Measurements from ENCODE around the gene ARL15.

Gene ARL15

DNA sequence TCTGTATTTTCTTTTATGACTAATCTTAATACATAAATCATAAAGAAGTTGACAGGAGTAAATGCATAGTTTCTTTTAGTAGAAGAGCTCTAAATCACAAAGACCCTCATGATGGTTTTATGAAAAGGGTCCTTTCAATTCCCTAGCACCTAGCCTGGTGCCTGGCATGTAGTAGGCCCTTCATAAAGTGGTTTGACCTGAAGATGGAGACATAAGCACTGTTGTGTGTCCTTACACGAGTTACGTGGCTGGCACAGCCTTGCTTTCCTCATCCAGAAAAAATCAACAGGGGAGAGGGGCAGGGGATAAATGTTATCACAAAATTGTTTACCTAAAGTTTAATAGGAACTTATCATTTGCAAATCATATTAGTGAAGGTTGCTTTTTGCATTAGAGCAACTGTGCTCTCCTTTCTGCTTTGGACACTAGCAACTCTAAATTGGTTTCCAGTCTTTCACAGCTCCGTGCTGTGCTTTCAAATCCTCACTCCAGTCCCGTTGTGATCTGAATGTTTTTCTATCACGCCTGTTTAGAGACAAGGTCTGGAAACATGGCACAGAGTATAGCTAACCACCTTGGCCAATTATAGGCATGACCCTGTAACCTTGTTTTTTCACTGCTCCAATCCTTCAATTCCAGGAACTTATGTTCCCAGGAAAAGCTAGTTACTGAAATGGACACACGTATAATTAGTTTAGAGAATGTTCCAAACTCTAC is 55.7 kb downstream of the ARL15 start:
- no peak for DNase-seq (ENCODE audit: extremely low read depth in 1 of 2, low read depth in 1 of 2)

DNA sequence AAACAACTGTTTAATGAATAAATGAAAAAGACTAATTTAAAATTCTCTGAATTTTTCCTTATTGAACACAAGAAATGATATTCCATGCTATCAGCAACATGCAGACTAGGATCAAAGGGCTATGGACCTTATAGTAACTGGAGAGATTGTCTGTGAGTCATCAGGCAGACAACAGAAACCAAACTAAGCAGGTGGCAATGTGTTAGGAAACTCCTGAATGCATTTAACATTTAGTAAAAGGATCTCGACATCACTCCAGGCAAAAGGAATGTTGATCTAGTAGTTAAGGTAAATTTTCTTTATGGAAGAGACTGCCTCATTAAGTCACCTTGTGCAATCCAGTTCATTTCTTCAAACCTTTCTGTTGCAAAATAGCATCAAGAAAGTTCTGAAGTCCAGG is 58.4 kb downstream of the ARL15 start:
- no peak for DNase-seq (ENCODE audit: extremely low read depth in 1 of 2, low read depth in 1 of 2)

DNA sequence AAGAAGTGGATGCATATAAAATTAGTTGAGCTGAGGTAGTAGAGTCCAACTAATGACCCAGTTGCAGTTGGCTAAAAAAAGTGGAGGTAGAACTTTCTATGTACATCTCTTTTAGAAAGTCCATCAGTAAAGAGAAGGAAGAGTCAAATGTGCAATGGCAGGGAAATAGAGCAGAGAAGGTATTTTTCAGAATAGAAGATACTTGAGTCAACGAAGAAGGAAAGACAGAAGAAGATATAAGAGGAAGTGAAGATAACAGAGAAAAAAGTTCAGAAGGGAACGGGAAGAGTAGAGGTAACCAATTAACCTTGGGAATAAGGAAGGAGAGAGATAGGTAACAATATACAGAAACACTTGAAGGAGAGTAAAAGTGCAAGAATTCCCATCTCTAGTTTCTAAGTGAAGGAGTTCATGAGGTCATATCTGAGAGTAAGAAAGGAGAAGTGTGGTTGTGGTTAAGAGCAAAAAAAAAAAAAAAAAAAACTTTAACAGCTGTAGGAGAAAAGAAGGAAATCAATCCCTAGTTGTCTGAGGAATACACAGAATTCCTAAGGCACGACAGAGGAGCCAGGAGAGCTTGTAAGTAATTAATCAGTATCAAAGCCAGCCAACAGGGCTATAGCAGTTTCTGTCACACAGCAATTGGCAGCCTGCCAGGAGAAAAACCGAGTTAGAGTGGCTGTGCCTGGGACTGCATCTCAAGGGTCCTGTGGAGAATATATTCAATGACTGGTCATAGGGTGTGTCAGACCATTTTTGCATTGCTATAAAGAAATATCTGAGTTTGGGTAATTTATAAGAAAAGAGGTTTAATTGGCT is 61.0 kb downstream of the ARL15 start:
- DNase-seq (ENCODE audit: extremely low read depth in 1 of 2, low read depth in 1 of 2): no peak

DNA sequence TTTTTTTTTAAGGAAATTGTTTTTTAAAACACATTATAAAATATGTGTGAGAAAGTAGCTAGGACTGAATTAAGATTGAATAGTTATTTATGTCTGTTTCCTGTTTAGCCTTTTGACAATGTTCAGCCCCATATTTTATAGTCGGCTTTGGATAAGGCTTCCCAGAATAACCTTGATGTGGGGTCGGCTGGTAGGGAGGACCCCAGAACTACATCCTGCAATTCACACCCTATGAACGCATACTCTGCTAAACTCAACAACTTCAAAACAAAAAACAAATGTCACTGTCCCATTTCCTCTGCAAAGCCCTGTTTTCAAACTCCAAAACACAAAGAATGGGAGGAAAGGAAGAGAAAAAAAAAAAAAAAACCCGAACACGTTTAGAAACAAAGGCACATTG is 63.1 kb downstream of the ARL15 start:
- DNase-seq (ENCODE audit: extremely low read depth in 1 of 2, low read depth in 1 of 2): no peak

DNA sequence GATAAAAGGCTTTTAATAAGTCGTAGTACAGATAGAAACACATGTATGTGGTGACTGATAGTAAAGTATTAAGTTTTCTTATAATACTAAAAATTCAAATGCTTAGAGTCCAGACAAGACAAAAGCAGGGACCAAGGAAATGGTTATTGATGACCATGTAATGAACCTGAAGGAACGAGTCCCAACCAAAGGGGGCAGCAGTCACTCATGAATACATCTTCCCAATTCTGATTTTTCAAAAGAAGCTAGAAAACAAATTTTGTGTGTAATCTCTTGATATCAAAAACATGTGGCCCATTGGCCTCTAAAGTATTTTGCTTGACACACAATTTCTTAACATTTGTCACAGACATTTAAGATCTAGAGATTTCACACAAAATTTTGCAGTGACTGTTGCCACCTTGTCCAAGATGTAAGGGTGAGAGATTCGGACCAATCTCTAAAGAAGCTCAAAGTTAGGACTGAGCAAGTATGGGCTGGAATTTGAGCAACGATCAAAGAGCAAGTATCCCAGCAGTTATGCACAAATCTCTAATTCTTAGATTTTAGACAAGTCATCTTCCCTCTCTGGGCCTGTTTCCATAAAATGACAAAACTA is 66.8 kb downstream of the ARL15 start:
- DNase-seq (ENCODE audit: extremely low read depth in 1 of 2, low read depth in 1 of 2): no peak

DNA sequence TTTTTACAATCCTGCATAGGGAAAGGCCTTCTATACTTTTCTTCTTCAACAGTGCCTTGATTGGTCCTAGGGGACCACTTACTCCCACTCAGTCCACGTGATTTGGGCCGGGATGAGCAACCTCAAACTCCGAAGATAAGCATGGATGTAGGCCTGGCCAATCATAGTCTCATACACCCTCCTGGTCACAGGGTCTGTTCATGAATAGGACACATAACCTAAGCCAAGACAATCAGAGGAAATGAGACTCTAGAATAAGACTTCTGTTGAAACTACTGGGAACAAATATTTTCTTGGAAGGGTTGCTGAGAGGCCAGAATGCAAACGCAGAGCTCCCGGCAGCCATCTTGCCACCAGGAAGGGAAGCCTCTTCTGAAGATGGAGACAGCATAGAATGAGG is 68.1 kb downstream of the ARL15 start:
- no peak for DNase-seq (ENCODE audit: extremely low read depth in 1 of 2, low read depth in 1 of 2)

DNA sequence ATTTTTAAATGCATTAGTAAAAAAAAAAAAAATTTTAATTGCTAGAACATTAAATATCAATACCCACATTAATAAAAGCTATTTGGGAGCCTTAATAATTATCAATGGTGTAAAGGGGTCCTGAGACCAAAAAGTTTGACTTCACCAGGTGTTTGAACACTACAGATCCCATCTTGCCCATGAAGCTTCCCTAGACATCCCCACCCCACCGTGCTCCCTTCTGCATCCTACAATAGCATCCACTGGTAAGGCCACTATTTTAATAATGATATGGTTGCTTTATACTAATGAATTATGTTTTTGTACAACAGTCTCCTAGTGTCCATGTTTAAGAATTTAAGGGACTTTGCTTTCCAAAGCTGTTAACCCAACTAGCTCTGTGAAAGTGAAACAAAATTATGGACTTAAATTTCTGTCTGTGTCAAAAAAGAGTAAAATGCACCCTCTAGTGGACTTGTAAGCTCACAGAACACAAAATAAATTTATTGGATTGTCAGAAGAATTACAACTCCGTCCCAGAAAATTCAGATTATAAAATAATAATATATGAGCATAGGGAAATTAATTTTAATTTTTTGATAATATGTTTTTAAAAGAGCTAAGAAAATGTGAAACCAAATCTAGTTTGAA is 76.0 kb downstream of the ARL15 start:
- no peak for DNase-seq (ENCODE audit: extremely low read depth in 1 of 2, low read depth in 1 of 2)

DNA sequence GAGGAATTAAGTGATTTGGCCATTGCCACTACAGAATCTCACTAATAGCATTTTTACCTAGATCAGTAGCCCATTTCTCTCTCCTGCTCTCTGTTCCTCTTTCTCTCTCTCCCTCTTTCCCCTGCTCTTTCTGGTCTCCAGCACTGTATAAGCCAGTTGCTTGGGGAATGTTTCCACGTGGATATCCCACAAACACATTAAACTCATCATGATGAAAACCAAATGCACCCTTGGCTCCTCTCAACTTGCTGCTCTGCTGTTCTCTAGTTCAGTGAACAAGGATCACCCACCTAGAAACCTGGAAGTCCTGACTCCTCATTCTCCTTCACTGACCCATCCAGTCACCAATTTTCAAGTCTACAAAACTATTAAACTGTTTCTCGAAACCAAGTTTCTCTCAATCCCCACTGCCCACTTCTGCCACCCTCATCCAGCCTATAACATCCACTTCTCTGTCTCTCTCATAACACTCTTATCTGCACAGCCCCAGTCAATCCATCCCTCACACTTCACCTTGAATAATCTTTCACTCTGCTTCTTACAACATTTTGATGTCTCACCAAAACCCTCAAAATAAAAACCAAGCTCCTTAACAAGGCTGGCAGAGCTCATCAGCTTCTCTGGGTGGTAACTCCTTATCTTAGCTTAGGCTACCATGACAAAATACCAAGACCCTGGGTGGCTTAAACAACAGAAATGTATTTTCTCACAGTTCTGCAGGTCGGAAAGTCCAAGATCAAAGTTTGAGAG is 79.3 kb downstream of the ARL15 start:
- DNase-seq (ENCODE audit: extremely low read depth in 1 of 2, low read depth in 1 of 2): no peak

DNA sequence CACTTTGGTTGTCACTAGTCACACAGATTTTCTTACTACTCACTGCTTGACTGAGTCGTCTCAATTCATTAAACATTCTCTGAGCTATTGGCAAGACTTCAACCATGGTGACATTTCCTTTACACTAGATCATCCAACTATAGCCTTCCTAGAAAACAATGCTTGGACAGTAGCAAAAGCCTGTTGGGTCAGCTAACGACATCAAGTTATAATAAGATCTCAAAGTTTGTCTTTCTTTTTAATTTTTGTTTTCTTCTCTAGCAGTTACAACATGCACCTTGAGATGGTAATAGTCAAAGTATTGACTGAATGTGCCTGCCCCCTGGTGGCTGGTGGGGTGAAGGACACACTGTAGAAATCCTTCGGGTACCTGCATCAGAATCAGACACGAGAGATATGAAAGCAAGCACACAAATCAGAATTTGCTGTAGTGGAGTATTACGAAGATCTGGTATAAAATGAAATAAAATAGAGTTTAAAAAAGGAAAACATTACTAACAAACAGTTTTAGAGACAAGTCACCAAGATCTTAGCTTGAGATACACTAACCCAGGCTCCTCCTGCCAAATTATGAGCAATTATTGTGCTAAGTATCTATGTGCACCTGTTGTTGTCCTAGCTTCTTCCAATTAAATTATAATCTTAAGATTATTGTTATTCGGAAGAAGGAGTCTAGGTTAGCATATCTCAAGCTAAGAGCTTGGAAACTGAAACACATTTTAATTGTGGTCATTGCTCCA is 81.2 kb downstream of the ARL15 start:
- peak; percentile 10 to 60 for DNase-seq (ENCODE audit: extremely low read depth in 1 of 2, low read depth in 1 of 2)

DNA sequence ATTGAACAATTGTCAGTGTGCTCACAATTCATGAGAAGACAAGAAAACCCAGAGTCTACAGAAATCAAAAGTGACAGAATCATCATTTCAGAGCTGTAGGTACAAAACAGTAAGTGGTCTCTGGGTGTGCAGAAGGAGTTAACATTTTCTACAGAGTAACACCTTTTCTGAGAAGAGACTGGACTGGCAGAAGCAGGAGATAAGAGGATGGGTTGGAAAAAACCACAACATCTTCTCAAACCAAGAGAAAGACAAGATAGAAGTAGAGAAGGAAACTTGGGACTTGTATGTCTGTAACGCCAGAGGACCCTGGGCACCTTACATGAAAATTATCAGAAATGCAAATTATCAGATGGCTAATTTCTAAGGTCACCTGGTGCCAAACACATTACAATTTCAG is 82.6 kb downstream of the ARL15 start:
- DNase-seq (ENCODE audit: extremely low read depth in 1 of 2, low read depth in 1 of 2): no peak

DNA sequence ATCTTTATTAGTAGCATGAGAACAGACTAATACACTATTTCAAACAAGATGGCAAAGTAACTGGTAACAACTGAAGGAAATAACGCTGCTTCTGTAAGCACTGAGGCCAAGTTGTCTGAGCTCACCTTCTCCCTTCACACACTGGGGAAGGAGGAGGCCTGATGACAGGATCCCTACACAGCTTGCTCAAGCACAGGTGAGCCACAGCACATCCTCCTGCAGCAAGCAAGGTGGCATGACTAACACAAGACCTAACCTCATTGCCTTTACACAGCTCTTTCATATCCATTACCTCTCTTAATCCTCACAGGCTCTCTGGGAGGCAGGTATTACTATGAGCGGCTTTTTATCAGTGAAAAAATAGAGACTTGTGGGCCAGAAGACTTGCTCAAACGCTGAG is 83.3 kb downstream of the ARL15 start:
- DNase-seq (ENCODE audit: extremely low read depth in 1 of 2, low read depth in 1 of 2): no peak

DNA sequence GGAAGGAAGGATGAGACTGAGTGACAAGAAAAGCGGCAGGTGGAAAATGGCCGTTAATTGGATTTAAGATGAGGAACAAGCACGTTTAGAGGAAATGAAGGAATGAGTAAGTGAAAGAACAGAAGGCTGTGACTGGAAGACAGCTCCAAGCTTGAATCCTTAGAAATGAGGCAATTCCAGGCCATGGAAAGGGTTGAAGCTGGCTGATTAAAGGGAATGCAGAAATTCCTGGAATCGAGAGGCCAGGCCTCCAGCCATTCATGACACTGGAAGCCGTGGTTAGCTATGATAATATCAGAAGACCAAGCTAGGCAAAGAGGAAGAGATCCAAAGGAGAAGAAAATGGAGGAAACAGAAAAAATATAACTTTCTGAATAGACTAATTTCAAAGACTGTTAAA is 84.2 kb downstream of the ARL15 start:
- DNase-seq (ENCODE audit: extremely low read depth in 1 of 2, low read depth in 1 of 2): no peak

DNA sequence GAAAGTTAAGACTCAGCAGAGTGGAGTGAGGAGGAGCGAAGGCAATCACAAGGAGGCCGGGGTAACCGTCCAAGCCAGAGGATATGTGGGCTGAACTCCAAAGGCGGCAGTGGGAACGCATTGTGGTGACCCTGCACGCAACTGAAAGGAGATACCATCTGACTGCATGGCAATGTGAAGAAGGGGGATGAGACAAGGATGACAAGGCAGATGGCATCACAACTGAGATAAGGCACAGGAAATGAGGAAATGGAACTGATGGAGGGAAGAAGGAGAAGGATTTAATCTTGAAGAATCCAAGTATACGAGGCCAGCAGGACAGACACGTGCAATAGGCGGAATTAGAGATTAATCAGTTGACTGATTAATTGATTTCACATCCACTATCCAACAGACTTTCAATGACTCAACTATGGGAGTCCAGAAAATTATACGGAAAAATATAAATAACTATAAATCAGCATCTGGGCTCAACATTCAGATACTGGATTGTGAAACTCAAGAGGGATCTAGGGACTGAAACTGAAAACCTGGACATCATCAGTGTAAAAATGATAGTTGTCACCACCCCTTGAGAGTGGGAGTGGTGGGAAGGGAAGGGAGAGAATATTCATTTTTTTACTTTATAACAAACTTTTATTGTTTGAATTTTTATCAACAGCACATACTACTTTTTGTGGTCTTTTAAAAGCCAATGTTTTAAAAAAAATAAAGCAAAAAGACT is 86.1 kb downstream of the ARL15 start:
- DNase-seq (ENCODE audit: extremely low read depth in 1 of 2, low read depth in 1 of 2): no peak

DNA sequence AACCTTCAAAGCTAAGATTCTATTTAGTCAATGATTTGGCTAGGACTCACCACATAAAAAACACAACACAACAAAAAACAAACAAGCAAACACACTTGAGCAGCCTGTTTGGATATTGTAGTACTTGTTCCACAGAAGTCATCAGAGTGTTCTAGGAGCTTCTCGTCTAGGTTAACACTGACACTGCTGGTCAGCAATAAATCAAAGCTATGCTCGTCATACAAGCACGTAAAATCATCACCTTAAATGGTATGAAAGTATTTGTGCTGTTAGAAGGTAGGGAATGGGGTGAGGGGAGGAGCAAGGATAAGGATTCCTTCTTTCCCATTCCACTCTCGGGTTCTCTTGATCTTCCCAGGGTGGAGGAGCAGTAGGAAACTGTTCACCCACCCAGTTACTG is 88.0 kb downstream of the ARL15 start:
- no peak for DNase-seq (ENCODE audit: extremely low read depth in 1 of 2, low read depth in 1 of 2)

DNA sequence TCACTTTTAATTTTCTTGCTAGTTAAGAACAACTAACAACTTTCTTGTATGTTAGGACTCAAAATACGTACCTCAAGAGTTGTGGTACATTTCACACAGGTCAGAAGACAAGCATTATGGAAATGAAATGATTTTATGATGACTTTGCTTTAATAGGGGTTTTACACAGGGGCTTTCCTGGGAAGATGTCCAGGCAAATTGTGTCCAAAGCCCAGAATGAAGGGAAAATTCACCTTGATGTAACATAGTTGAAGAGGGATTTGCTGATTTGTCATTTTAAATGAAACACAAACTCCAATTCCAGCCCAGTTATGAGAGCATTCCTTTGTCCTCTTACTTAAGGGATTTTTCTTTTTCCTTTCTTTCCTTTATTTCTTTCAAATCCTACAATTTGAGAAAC is 89.2 kb downstream of the ARL15 start:
- DNase-seq (ENCODE audit: extremely low read depth in 1 of 2, low read depth in 1 of 2): no peak

DNA sequence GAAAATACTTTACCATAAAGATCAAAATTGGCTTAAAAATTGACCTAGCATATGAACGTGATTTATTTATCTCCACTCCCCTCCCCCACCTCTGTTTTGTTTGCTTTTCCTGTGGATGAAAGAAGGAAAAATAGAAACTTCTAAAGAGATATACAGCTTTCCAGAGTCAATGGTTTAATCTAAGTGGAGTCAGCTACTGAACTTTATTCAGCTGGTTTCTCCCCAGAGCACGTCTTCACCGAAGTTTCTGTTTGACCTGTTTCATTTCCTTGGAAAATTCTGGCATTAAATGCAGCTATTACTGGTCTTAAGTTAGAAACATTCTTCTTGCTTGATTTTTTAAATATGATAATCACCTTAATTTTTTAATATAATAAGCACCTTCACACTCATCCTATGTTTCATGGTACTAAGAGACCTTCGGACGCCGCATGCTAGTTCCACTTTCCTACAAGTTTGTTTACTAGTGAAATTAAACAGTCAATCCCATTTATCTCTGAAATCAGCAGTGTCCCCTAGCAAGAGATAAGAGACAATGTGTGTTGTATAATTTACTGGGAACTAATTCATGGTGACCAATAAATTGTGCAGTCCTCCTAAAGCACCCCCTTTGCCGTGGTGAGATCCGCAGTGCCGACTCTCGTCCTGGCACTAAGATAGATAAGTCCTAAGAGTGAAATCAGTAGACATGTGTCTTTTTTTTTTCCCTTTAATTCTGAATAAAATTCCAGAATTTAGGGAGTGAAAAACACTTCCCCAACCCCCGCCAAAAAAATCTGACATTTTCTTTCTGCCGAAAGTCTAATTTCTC is 89.9 kb downstream of the ARL15 start:
- no peak for DNase-seq (ENCODE audit: extremely low read depth in 1 of 2, low read depth in 1 of 2)

DNA sequence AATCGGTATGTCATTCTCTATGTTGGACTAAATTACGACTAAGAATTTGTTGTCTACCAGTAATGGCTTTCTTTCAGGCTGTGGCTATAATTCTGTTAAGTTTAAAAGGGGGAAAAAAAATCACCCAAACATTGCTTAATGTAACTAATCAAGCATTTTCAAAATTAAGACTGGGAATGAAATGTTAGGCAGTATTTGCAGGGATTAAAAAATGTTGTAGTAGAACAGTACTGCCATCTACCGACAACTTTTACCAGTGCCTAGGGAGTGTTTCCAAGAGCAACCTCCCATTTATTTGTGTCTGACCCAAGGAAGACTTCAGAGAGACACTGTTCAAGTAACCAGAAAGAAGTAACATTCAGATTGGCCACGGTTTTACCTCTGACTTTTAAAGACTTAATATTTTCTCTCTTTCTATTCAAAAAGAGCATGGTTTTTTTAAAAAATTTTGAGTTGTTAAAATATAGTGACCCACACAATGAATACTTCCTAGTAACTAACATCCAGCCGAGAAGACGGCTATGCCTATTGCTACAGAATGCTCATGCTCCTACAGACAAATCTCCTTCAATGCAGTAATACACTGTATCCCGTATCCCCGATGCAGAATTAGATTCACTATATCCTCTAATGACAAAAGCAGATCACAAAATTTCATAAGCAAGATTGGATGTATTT is 92.4 kb downstream of the ARL15 start:
- no peak for DNase-seq (ENCODE audit: extremely low read depth in 1 of 2, low read depth in 1 of 2)

DNA sequence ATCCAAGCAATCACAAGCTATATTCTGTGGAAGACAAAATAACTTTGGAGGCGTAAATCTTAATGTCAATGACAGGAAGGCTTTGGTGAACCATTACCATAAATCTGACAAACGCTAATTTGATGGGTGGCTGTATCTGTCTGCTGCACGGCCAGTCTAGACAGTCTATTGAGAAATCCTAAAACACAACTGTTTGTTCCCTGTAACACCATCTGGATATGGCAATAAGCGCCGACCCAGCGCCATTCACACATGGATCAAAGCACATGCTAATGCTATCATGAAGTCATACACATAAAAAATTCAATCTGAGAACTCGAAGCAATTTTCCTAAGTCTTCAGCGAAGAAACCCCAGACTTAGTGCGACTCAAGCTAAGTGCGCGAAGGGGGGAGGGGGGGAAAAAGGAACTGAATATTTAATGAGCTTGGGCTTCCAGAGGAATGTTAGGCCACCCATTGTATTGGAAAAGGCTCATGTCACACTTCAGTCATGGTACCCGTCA is 95.1 kb downstream of the ARL15 start:
- DNase-seq (ENCODE audit: extremely low read depth in 1 of 2, low read depth in 1 of 2): no peak
